ENCODE measurements around the gene SPSB1. TPM values are rescaled to one million over a fixed set of nuclear protein-coding genes. Genes with fewer than 3 reads are reported as not detected.

Gene SPSB1
- total and polyA plus RNA-seq, 10 donors = 1.3 to 7.9 (median 4.1) TPM

DNA sequence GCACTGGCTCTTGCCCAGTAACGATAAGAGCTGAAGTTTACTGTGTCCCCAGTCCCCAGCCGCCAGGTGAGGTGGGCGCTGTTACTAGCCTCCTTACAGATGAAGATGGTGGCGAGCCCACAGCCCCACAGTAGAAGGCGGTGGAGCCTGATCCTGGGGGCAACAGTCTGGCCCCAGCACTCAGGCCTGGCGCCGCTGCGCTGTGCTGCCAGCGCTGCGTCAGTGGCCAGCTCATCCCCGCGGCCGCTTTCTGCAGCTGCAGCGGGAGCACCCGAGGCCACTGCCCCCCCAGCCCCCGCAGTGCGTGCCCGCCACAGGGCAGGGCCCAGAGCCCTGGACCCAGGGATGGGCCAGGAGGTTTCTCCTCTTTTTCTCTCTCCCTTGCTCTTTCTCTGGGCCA is 44.8 kb upstream of the SPSB1 start:
- intact Hi-C loops (cut with DNase I; ENCODE audit: low total_unique reads) = no loop called here
- DNase-seq = peak; percentile 44
- WGBS, 5 donors = 88 to 97% (median 94%) methylated on average over 13 to 18 of the region's 18 CpGs
- TF ChIP-seq, protein P1, sequence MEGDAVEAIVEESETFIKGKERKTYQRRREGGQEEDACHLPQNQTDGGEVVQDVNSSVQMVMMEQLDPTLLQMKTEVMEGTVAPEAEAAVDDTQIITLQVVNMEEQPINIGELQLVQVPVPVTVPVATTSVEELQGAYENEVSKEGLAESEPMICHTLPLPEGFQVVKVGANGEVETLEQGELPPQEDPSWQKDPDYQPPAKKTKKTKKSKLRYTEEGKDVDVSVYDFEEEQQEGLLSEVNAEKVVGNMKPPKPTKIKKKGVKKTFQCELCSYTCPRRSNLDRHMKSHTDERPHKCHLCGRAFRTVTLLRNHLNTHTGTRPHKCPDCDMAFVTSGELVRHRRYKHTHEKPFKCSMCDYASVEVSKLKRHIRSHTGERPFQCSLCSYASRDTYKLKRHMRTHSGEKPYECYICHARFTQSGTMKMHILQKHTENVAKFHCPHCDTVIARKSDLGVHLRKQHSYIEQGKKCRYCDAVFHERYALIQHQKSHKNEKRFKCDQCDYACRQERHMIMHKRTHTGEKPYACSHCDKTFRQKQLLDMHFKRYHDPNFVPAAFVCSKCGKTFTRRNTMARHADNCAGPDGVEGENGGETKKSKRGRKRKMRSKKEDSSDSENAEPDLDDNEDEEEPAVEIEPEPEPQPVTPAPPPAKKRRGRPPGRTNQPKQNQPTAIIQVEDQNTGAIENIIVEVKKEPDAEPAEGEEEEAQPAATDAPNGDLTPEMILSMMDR (IDR thresholded peaks at IDR 0.05 in 8 of 11, conservative IDR thresholded peaks at IDR 0.05 in 3 of 11) = no peak
- TF ChIP-seq POLR2AphosphoS5 (IDR thresholded peaks at IDR 0.05) = no peak
- TF ChIP-seq POLR2A (IDR thresholded peaks at IDR 0.05) = no peak
- Histone ChIP-seq H3K9me3 (no peaks in the 10 kb centered on the region), H3K4me3 (no peak overlapping the region), H3K27ac (no peak overlapping the region), H3K27me3 (replicated peaks in 1 of 7) (no peaks in the 10 kb centered on the region), H3K36me3 (peaks cover 0 to 81% (median 35%) of the 10 kb centered on the region in 6 donors), H3K4me1 (peaks cover 28 to 90% (median 58%) of the 10 kb centered on the region in 6 donors)

DNA sequence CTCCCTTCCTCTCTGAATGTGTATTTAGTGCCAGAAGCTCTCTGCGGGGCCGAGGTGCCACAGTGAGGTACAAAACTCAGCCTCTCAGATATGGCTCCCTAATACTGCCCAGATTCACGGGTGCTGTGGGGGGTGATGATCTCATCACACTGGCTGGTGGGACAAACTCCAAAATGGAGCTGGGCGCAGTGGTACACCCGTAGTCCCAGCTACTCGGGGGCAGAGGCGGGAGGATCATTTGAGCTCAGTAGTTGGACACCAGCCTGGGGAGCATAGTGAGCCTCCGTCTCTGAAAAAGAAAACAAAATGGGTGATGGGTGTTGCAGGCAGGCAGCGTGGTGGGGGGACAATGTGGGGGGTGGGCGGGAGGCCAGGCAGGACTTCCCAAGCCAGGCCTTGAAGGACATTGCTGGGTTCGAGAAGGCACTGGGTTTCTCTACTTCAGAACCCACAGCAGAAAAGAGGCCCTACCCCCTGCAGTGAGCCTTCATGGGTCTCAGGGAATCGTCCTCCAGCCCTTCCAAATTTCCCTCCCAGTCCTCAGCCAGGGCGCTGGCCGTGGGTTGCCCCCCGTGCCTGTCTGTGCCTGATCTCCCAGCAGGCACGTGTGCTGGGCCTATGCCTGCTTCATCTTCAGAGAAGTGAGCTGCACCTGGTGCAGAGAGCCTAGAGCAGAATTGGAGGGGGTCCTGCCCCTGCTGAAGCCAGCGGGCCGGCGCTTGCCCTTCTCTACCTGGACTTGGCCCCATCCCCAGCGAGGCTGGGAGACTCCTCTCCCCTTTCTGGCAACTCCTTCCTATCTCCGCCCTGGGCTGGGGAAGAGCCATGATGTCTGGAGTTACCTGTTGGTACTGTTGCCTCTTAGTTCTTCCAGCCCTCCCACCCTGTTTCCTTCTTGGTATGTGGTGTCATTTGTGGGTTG is 44.1 kb upstream of the SPSB1 start:
- H3K9me3 ChIP-seq = no peaks in the 10 kb centered on the region
- H3K27ac ChIP-seq = peak overlapping the region in 2 of 8 donors; percentile 50 to 67
- DNase-seq = peak; percentile 51
- TF ChIP-seq POLR2A (IDR thresholded peaks at IDR 0.05) (no peak), POLR2AphosphoS5 (IDR thresholded peaks at IDR 0.05) (no peak)
- TF ChIP-seq, protein P1 (IDR thresholded peaks at IDR 0.05 in 8 of 11, conservative IDR thresholded peaks at IDR 0.05 in 3 of 11) = no peak
- WGBS, 5 donors = 86 to 92% (median 91%) methylated on average over 21 of the region's 21 CpGs
- intact Hi-C loops (cut with DNase I; ENCODE audit: low total_unique reads) = no loop called here
- H3K4me1 ChIP-seq = peaks cover 31 to 90% (median 54%) of the 10 kb centered on the region in 6 donors
- H3K27me3 ChIP-seq (replicated peaks in 1 of 7) = no peaks in the 10 kb centered on the region
- no peak overlapping the region for H3K4me3 ChIP-seq
- H3K36me3 ChIP-seq = peaks cover 0 to 88% (median 36%) of the 10 kb centered on the region in 6 donors

DNA sequence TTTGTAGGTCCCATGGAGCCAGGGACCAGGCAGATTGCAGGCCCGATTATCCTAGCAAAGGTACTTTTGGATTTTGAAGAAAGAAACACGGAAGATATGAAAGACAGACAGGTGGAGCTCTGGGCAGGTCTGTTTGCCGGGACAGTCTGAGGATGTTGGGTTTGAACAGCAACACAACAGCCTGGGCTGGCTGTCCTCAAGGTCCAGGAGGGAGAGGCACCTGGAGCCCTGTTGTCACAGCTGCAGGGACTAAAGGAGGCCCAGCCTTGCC is 43.5 kb upstream of the SPSB1 start:
- DNase-seq = no peak
- Histone ChIP-seq H3K36me3 (peaks cover 0 to 93% (median 36%) of the 10 kb centered on the region in 6 donors), H3K4me3 (no peak overlapping the region), H3K9me3 (no peaks in the 10 kb centered on the region), H3K27me3 (replicated peaks in 1 of 7) (no peaks in the 10 kb centered on the region), H3K4me1 (peaks cover 27 to 90% (median 50%) of the 10 kb centered on the region in 6 donors), H3K27ac (peak overlapping the region in 4 of 8 donors; percentile 50 to 80 (median 68))
- WGBS, 5 donors = 84 to 95% (median 90%) methylated on average over 3 of the region's 3 CpGs
- intact Hi-C loops (cut with DNase I; ENCODE audit: low total_unique reads) = no loop called here
- TF ChIP-seq POLR2A (IDR thresholded peaks at IDR 0.05) = no peak
- no peak for TF ChIP-seq POLR2AphosphoS5 (IDR thresholded peaks at IDR 0.05)
- TF ChIP-seq, protein P1 (IDR thresholded peaks at IDR 0.05 in 8 of 11, conservative IDR thresholded peaks at IDR 0.05 in 3 of 11) = no peak

All from spleen (tissue), 11 donors.